OCI-LY3 (cell line): ENCODE results near the gene CTNNA3.

Experiments used
- H2AFZ ChIP-seq: fragments of 200-600, 300-600 bp; shearing (Covaris generic); 2 replicates; pipeline ENCODE4 v1.6.0; 2014; ENCODE audit warnings: antibody characterized with exemption, low read depth, low read length
- H3K27ac ChIP-seq: fragments of 200-600, 300-600 bp; sonication (generic); 2 replicates; pipeline ENCODE4 v1.5.1; 2014; ENCODE audit warnings: mild to moderate bottlenecking, low read length, moderate library complexity, mixed read lengths
- H3K27me3 ChIP-seq: fragments of 200-600, 300-600 bp; sonication (generic); 2 replicates; pipeline ENCODE4 v1.6.1; 2014; ENCODE audit warnings: low read depth, low read length, mixed read lengths
- H3K36me3 ChIP-seq: fragments of 200-600, 300-600 bp; sonication (generic); replicated peaks from 2 replicates; pipeline ENCODE3; 2014; ENCODE audit warnings: low read depth, low read length, mixed read lengths
- H3K4me1 ChIP-seq: fragments of 300-600, 200-600 bp; sonication (generic); 2 replicates; pipeline ENCODE4 v1.6.1; 2014; ENCODE audit warnings: low read length, mixed read lengths
- H3K4me2 ChIP-seq: fragments of 200-600, 300-600 bp; sonication (generic); 2 replicates; pipeline ENCODE4 v1.6.1; 2014; ENCODE audit warnings: low read length, mixed read lengths
- H3K4me3 ChIP-seq: fragments of 300-600, 200-600 bp; sonication (generic); 2 replicates; pipeline ENCODE4 v1.5.1; 2014; ENCODE audit warnings: antibody characterized with exemption, mild to moderate bottlenecking, low read length, moderate library complexity
- H3K79me2 ChIP-seq: fragments of 300-600, 200-600 bp; shearing (Covaris generic); 2 replicates; pipeline ENCODE4 v1.6.1; 2014; ENCODE audit warnings: mild to moderate bottlenecking, low read length, mixed read lengths
- H3K9ac ChIP-seq: fragments of 300-600, 200-600 bp; shearing (Covaris generic); 2 replicates; pipeline ENCODE4 v1.6.0; 2014; ENCODE audit warnings: mild to moderate bottlenecking, low read length, moderate library complexity
- H3K9me3 ChIP-seq: fragments of 200-600, 300-600 bp; shearing (Covaris generic); 2 replicates; pipeline ENCODE4 v1.6.1; 2014; ENCODE audit warnings: low read length, mixed read lengths; ENCODE audit not compliant: insufficient read depth
- H4K20me1 ChIP-seq: fragments of 200-600, 300-600 bp; sonication (generic); 2 replicates; pipeline ENCODE4 v1.6.1; 2016; ENCODE audit warnings: low read length, mixed read lengths; ENCODE audit not compliant: insufficient read depth
- CTCF ChIP-seq: fragments of 200-600, 300-600 bp; sonication (generic); IDR thresholded peaks from 2 replicates; pipeline ENCODE4 v1.5.1; 2014; ENCODE audit warnings: antibody characterized with exemption, low read length, low read depth
- EZH2phosphoT487 ChIP-seq: fragments of 200-600 bp; shearing (Covaris generic); IDR thresholded peaks from 2 replicates; pipeline ENCODE4 v1.6.1; 2018; ENCODE audit warnings: antibody characterized with exemption, mixed run types, low read depth

Gene CTNNA3

GRCh38 chr10:67119651-67120050, 576.3 kb downstream of the CTNNA3 start:
- Histone ChIP-seq H3K36me3 (no peaks in the 10 kb centered on the region), H3K4me1 (no peaks in the 10 kb centered on the region), H3K27ac (no peak overlapping the region), H2AFZ (no peak overlapping the region), H3K27me3 (no peaks in the 10 kb centered on the region), H3K4me3 (no peak overlapping the region), H3K9ac (no peak overlapping the region), H3K9me3 (no peaks in the 10 kb centered on the region), H3K4me2 (no peak overlapping the region), H3K79me2 (no peaks in the 10 kb centered on the region), H4K20me1 (no peaks in the 10 kb centered on the region)
- no peak for TF ChIP-seq EZH2phosphoT487
- TF ChIP-seq CTCF = no peak

GRCh38 chr10:67115972-67116371, 580.0 kb downstream of the CTNNA3 start:
- Histone ChIP-seq H3K9ac (no peak overlapping the region), H3K4me1 (peaks cover 14% of the 10 kb centered on the region), H3K9me3 (no peaks in the 10 kb centered on the region), H2AFZ (no peak overlapping the region), H3K79me2 (no peaks in the 10 kb centered on the region), H3K4me2 (no peak overlapping the region), H4K20me1 (no peaks in the 10 kb centered on the region), H3K27me3 (no peaks in the 10 kb centered on the region), H3K4me3 (no peak overlapping the region), H3K36me3 (no peaks in the 10 kb centered on the region), H3K27ac (no peak overlapping the region)
- no peak for TF ChIP-seq EZH2phosphoT487
- no peak for TF ChIP-seq CTCF

- Histone ChIP-seq H3K4me1 (peaks cover 14% of the 10 kb centered on the region), H3K36me3 (no peaks in the 10 kb centered on the region), H3K27me3 (no peaks in the 10 kb centered on the region), H3K4me3 (no peak overlapping the region), H4K20me1 (no peaks in the 10 kb centered on the region), H2AFZ (no peak overlapping the region), H3K9ac (no peak overlapping the region), H3K9me3 (no peaks in the 10 kb centered on the region), H3K79me2 (no peaks in the 10 kb centered on the region), H3K27ac (no peak overlapping the region), H3K4me2 (no peak overlapping the region)
- TF ChIP-seq CTCF (no peak), EZH2phosphoT487 (no peak)
Observed at GRCh38 chr10:67114945-67115344, 581.0 kb downstream of the CTNNA3 start.

- Histone ChIP-seq H3K9ac (no peak overlapping the region), H3K27me3 (no peaks in the 10 kb centered on the region), H3K79me2 (no peaks in the 10 kb centered on the region), H3K4me2 (peak overlapping the region; percentile 71), H3K9me3 (no peaks in the 10 kb centered on the region), H2AFZ (no peak overlapping the region), H4K20me1 (no peaks in the 10 kb centered on the region), H3K36me3 (no peaks in the 10 kb centered on the region), H3K4me1 (peaks cover 14% of the 10 kb centered on the region), H3K4me3 (no peak overlapping the region), H3K27ac (no peak overlapping the region)
- TF ChIP-seq CTCF = no peak
Observed at GRCh38 chr10:67112765-67113164, 583.2 kb downstream of the CTNNA3 start.
